Bronchial epithelial cell (primary cell): ENCODE results near the gene SYCP3. TPM values are rescaled to one million over a fixed set of nuclear protein-coding genes. Genes with fewer than 3 reads are reported as not detected.

Experiments
- DNase-seq: peaks from one replicate; pipeline ENCODE4 v3.0.0-alpha.2; 2010; ENCODE audit warnings: low read depth
- FAIRE-seq: peaks from 2 replicates; lab custom pipeline; 2011; peaks lifted over from hg19 to GRCh38; lab: Jason Lieb, UNC
- H3K27me3 ChIP-seq: 2 replicates; pipeline ENCODE4 v1.5.1; 2011; ENCODE audit warnings: low read length; ENCODE audit not compliant: control insufficient read depth, insufficient read depth
- H3K36me3 ChIP-seq: 2 replicates; pipeline ENCODE4 v1.5.1; 2011; ENCODE audit warnings: low read length; ENCODE audit not compliant: control insufficient read depth, insufficient read depth
- H3K4me3 ChIP-seq: 2 replicates; pipeline ENCODE4 v1.5.1; 2011; ENCODE audit warnings: mild to moderate bottlenecking, low read depth, low read length, control low read depth
- total RNA-seq: library from RNA; depleted of rRNA; stranded (reverse); fragments of >200 nt; gene quantifications from 2 replicates; pipeline ENCODE4 v1.2.1, GENCODE V29; 2014
- TF ChIP-seq, protein P1 (sequence below): IDR thresholded peaks from 2 replicates; pipeline ENCODE4 v1.5.1; 2011; ENCODE audit warnings: mild to moderate bottlenecking, moderate library complexity, low read length, control low read depth, inconsistent platforms; ENCODE audit not compliant: insufficient read depth, severe bottlenecking

SYCP3 gene
- total RNA-seq, 1 donor from 2014 or later = under 0.01 TPM

DNA sequence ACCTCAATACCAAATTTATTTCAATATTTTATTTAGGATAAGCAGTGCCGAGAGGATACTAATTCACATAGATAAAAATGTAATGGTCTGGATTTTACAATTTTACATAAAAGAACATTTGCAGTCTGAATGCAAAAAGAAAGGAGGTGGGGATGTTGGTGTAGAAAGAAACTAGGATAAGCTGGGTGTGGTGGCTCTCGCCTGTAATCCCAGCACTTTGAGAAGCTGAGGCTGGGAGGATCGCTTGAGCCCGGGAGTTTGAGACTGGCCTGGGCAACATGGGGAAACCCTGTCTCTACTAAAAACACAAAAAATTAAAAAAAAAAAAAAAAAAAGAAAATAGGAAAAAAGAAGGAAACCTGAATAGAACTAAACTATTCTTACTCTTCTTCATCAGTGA lies 16.9 kb downstream of the SYCP3 start:
- FAIRE-seq (no peak), DNase-seq (no peak)
- TF ChIP-seq, protein P1, sequence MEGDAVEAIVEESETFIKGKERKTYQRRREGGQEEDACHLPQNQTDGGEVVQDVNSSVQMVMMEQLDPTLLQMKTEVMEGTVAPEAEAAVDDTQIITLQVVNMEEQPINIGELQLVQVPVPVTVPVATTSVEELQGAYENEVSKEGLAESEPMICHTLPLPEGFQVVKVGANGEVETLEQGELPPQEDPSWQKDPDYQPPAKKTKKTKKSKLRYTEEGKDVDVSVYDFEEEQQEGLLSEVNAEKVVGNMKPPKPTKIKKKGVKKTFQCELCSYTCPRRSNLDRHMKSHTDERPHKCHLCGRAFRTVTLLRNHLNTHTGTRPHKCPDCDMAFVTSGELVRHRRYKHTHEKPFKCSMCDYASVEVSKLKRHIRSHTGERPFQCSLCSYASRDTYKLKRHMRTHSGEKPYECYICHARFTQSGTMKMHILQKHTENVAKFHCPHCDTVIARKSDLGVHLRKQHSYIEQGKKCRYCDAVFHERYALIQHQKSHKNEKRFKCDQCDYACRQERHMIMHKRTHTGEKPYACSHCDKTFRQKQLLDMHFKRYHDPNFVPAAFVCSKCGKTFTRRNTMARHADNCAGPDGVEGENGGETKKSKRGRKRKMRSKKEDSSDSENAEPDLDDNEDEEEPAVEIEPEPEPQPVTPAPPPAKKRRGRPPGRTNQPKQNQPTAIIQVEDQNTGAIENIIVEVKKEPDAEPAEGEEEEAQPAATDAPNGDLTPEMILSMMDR = no peak
- no peak overlapping the region for H3K4me3 ChIP-seq
- no peaks in the 10 kb centered on the region for H3K36me3 ChIP-seq
- H3K27me3 ChIP-seq = no peaks in the 10 kb centered on the region

DNA sequence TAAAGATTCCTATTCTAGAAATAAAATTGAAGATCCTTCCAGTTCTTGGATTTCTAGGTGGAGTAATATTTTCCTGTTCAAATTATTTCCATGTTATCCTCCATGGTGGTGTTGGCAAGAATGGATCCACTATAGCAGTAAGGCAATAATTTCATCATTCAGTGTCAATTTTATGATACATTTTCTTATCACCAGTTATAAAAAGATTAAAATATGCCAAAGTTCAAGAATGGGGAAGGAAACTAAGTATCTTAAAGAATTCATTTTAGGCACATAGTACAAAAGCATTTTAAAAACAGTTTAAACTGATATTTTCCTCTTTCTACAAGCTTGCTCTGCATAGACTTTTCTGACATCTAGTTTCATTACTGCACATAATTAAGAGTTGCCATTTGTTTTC lies 19.1 kb downstream of the SYCP3 start:
- TF ChIP-seq, protein P1 = no peak
- no peak for FAIRE-seq

DNA sequence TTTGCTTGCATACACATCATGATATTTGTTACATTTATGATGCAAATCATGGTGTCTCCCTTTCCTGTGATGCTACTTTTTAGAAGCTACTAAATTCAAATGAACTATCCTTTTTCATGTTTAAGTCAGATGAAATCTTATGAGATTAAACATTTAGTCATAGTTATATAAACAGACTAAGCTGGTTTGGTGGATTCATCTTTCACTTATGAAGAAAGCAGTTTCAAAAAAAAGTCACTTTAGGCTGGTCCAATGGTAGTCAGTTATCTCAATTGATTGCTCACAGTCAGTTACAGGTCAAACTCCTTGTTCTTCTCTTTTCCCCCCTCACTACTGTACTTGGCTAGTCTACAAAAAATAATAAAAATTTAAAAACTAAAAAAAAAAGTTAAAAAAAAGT lies 19.7 kb downstream of the SYCP3 start:
- Histone ChIP-seq H3K27me3 (no peaks in the 10 kb centered on the region), H3K36me3 (no peaks in the 10 kb centered on the region), H3K4me3 (no peak overlapping the region)
- TF ChIP-seq, protein P1 = no peak
- peak; percentile 19 for DNase-seq
- no peak for FAIRE-seq

More for the DNA sequence above, 19.1 kb downstream of the SYCP3 start:
- Histone ChIP-seq H3K4me3 (no peak overlapping the region), H3K36me3 (no peaks in the 10 kb centered on the region), H3K27me3 (no peaks in the 10 kb centered on the region)
- no peak for DNase-seq

DNA sequence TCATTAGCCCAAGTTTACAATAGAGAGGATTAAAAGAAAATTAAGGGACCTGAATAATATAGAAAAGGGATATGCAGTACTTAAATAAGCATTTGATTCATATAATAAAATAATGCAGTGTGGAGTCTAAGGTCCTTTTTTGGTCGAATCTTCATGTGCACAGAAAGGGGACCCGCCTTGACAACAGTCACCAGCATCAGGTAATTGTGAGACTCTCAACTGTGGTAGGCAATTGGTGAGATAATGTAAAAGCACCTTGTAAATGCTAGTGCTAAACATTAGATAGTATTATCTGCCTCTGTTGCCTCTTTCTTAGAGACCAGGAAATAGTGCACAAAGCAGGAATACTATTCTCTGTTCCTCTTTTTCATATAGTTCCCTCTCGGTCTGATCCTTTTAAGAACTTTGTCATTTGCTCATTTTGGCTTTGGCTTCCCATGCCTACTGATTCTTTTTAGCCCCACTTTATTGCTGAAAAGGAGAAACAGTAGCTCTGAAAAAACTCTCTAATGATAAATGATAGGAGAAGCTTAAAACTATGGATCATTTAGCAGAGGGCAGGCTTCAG lies 24.3 kb downstream of the SYCP3 start:
- DNase-seq (no peak), FAIRE-seq (no peak)
- TF ChIP-seq, protein P1 = no peak
- no peaks in the 10 kb centered on the region for H3K36me3 ChIP-seq
- no peaks in the 10 kb centered on the region for H3K27me3 ChIP-seq
- H3K4me3 ChIP-seq = no peak overlapping the region

DNA sequence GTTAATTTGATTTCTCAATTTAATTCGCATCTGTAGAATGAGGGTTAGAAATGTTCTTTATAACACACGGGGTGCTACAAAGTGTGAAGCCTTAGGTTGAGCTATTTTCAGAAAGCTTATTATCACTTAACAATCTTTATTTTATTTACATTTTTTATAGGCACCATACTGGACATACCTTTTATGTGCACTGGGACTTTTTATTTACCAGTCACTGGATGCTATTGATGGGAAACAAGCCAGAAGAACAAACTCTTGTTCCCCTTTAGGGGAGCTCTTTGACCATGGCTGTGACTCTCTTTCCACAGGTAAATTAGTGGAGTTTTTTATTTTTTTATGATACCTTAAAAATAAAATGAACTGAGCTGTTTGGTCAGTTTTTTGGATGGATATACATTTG lies 25.3 kb downstream of the SYCP3 start:
- Histone ChIP-seq H3K27me3 (no peaks in the 10 kb centered on the region), H3K4me3 (no peak overlapping the region), H3K36me3 (no peaks in the 10 kb centered on the region)
- no peak for DNase-seq
- FAIRE-seq = no peak
- TF ChIP-seq, protein P1 = no peak
